ENCODE measurements around the gene SPNS3. TPM values are rescaled to one million over a fixed set of nuclear protein-coding genes. Genes with fewer than 3 reads are reported as not detected.

Gene SPNS3
- polyA plus RNA-seq, 1 of the 3 experiments (the other 2 are of a cell fraction): 0.05 TPM

Other genes with a start within 250 kb of the SPNS3 start
- 26.9 and 29.6 TPM in 2 replicates for gene ANKFY1, start 170.0 kb upstream of the SPNS3 start, polyA plus RNA-seq (2012; rRNA removed)
- 23.2 and 26.2 TPM in 2 replicates for gene UBE2G1, start 67.3 kb upstream of the SPNS3 start, polyA plus RNA-seq (2012; rRNA removed)
- 0.08 TPM in 1 of 2 replicates, not detected in the other for gene SPNS2, start 64.9 kb downstream of the SPNS3 start, polyA plus RNA-seq (2012; rRNA removed)
- 74.7 and 93.0 TPM in 2 replicates for gene MYBBP1A, start 121.4 kb downstream of the SPNS3 start, polyA plus RNA-seq (2012; rRNA removed)
- not detected in 2 replicates for gene GGT6, start 126.6 kb downstream of the SPNS3 start, polyA plus RNA-seq (2012; rRNA removed)
- gene SMTNL2, start 150.6 kb downstream of the SPNS3 start, polyA plus RNA-seq (2012; rRNA removed): not detected in 2 replicates
- gene ALOX15, start 207.7 kb downstream of the SPNS3 start, polyA plus RNA-seq (2012; rRNA removed): not detected in 2 replicates